GM19025 (cell line): Measurements from ENCODE around the gene PTPRN2.
"Not testable (repeated sequence)": the region's sequence is repeated elsewhere in the genome, so short reads cannot be mapped to it uniquely, and the experiment has no call there.

Experiments used
- ATAC-seq: cut with Tn5 transposase; IDR thresholded peaks from one replicate; pipeline ENCODE4 v1.9.1; 2021; ENCODE audit warnings: mild to moderate bottlenecking, low read depth, moderate library complexity; ENCODE audit not compliant: unreplicated experiment

Gene PTPRN2

GRCh38 chr7:157576415-157576814 lies 1011.2 kb downstream of the PTPRN2 start:
- ATAC-seq, result no peak

GRCh38 chr7:157575777-157576176 lies 1011.8 kb downstream of the PTPRN2 start:
- ATAC-seq, result no peak

GRCh38 chr7:157574914-157575586 lies 1012.6 kb downstream of the PTPRN2 start:
- no peak for ATAC-seq

- ATAC-seq, result no peak
Measured at GRCh38 chr7:157574120-157574825, 1013.4 kb downstream of the PTPRN2 start.

- no peak for ATAC-seq
Measured at GRCh38 chr7:157573244-157573643, 1014.4 kb downstream of the PTPRN2 start.

- ATAC-seq, result no peak
Measured at GRCh38 chr7:157572622-157573021, 1015.0 kb downstream of the PTPRN2 start.

GRCh38 chr7:157570531-157571200 lies 1017.0 kb downstream of the PTPRN2 start:
- ATAC-seq, result no peak

GRCh38 chr7:157569967-157570366 lies 1017.7 kb downstream of the PTPRN2 start:
- ATAC-seq, result no peak

GRCh38 chr7:157568770-157569584 lies 1018.6 kb downstream of the PTPRN2 start:
- no peak for ATAC-seq

- no peak for ATAC-seq
Measured at GRCh38 chr7:157568106-157568769, 1019.4 kb downstream of the PTPRN2 start.

GRCh38 chr7:157567666-157568065 lies 1020.0 kb downstream of the PTPRN2 start:
- ATAC-seq, result no peak

- ATAC-seq, result no peak
Measured at GRCh38 chr7:157566631-157567006, 1021.0 kb downstream of the PTPRN2 start.

- no peak for ATAC-seq
Measured at GRCh38 chr7:157565981-157566630, 1021.5 kb downstream of the PTPRN2 start.

GRCh38 chr7:157565201-157565626 lies 1022.4 kb downstream of the PTPRN2 start:
- ATAC-seq, result no peak

- ATAC-seq, result no peak
Measured at GRCh38 chr7:157564517-157565177, 1023.0 kb downstream of the PTPRN2 start.

- ATAC-seq, result not testable (repeated sequence)
Measured at GRCh38 chr7:157563467-157564135, 1024.0 kb downstream of the PTPRN2 start.

- ATAC-seq, result not testable (repeated sequence)
Measured at GRCh38 chr7:157562522-157563398, 1024.9 kb downstream of the PTPRN2 start.
